NCI-H1930 (cell line): ENCODE data around the gene RBM17.
A peak's percentile ranks its signal among the peaks of the same experiment; 100 is the strongest.
"Not testable (repeated sequence)": the region's sequence is repeated elsewhere in the genome, so short reads cannot be mapped to it uniquely, and the experiment has no call there.

Experiments used
- DNase-seq, 2 experiments: peaks; one replicate each; lab custom pipeline; 2025; lab: John Stamatoyannopoulos, UW

RBM17 gene

GRCh38 chr10:6161921-6162320 is 73.1 kb downstream of the RBM17 start:
- no peak for DNase-seq

DNA sequence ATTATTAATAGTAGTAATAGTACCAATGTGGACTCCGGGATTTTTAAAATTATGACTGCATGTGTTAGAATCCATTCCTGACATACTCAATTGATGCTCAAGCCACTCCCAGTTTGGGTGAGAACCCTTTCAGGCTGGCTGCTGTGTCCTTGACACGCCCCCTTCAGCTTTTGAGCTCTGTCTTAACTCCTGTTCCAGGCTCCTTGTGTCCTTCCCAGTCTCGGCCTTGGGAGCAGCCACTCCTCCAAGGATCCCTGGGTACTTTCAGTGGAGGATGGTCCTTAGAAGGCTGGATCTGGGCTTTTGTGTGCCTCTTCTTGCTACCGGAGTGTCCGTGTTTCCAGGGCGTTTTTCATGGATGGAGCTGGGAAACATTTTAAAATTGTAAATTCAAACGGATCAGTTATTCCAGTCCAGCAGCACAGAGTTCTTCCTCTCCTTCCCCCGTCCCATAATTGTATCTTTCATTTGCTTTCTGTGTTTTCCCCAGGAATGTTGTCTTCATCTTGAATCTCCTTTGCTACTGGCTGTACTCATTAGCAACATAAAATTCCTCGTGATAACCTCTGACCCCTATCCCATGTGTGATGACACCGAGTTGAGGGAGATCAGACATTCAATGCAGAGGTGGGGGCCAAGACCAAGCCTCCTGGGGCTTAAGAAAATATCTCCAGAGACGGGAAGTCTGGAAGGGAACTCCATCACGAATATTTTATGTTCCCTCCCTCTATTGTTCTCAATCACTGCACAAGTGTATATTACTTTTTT is 73.9 kb downstream of the RBM17 start:
- DNase-seq, result no peak

DNA sequence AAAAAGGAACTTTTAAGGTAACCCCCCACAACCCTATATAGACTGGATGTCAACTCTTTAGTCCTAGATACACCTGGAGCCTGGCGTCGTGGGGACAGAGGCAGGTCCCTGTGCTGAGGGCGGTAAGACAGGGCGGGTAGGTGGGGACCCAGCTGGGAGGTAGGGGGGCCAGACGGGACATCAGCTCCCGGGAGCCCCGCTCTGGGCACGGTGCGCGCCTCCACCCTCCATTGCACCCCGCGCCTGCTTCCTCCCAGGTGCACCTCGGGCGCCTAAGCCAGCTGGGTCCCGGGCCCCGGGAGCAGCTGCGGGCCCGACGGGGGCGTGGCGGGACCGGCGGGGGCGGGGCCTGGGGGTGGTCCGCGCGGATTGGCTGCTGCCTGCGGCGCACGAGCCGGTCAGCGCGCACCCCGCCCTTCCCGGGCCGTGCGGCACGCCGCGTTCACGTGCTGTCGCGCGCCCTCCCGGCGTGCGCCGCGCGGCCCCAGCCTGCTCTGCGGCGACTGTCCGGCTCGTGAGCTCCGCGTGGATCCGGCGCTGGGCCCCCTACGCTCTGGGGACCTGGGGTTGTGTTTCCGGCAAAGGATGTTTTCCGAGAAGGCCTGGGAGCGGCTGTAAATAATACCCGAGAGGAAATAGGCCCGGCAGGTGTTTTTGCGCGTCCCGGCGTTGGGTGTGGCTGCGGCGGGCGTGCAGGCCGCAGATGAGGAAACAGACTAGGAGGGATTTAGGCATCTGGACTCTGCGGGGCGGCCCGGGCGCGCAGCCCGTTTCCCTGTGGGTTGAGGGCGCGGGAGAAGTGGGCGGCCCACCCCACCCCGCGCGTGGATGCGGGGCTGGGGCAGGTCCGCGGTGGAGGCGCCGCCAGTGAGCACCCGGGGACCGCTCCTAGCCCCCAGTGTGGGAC is 74.8 kb downstream of the RBM17 start:
- peak; percentile 26 to 68 for DNase-seq

- DNase-seq, result no peak
Measured at GRCh38 chr10:6164271-6165095, 75.6 kb downstream of the RBM17 start.

DNA sequence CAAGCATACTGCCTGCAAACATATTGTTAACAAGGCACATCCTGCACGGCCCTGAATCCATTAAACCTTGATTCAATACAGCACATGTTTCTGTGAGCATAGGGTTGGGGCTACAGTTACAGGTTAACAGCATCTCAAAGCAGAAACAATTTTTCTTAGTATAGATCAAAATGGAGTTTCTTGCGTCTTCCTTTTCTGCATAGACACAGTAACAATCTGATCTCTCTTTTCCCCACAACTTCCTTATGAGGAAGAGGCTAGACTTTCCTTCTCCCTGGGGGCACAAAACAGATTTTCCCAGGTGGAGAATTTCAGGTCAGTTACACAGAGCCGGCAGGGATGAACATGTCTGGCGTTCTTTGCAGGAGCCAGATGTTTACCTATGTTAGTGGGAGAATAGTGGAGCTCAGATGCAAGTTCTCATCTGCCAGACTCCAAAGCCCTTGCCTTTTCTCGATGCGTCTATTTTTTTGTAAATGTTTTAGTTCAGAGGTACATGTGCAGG is 76.4 kb downstream of the RBM17 start:
- no peak for DNase-seq

- not testable (repeated sequence) for DNase-seq
Measured at GRCh38 chr10:6165933-6166332, 77.1 kb downstream of the RBM17 start.
